Measurements from ENCODE around the gene IFTAP.
"Not testable (repeated sequence)": the region's sequence is repeated elsewhere in the genome, so short reads cannot be mapped to it uniquely, and the experiment has no call there.

The IFTAP gene

GRCh38 chr11:36661359-36661758, 67.1 kb downstream of the IFTAP start:
- DNase-seq = not testable (repeated sequence)

DNA sequence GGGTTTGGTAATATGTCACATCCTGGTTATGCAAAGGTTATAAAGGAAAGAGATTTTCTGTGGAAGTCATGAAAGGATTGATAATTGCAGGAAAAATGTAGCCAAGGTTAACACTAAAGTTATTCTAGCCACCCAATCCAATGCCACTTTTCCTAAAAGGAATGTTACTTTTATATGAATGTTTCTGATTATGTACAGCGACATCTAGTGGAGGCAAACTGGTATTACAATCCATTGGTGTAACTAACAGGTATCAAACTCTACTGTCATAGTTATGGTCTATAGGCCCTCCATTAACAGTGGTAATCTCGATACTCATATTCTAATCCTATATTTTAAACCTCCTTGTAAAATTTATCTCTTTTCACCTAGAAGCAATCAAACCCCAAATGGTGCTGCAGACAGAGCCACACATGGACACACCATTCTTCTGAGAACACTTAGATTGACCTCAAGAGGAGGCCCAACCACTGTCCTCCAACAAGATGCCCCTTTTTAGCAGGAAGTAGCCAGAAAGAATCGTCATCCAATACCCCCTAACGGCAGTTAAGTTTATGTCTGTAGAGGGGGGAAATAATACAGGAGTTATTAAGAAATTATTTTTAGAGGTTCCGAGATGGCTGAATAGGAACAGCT, 78.6 kb downstream of the IFTAP start:
- DNase-seq = peak; percentile 37 to 56

DNA sequence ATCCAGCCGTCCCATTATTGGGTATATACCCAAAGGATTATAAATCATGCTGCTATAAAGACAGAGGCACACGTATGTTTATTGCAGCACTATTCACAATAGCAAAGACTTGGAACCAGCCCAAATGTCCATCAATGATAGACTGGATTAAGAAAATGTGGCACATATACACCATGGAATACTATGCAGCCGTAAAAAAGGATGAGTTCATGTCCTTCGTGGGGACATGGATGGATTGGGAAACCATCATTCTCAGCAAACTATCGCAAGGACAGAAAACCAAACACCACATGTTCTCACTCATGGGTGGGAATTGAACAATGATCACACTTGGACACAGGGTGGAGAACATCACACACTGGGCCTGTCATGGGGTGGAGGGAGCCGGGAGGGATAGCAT, 85.2 kb downstream of the IFTAP start:
- DNase-seq = not testable (repeated sequence)

GRCh38 chr11:36683818-36684217, 89.5 kb downstream of the IFTAP start:
- DNase-seq = no peak

DNA sequence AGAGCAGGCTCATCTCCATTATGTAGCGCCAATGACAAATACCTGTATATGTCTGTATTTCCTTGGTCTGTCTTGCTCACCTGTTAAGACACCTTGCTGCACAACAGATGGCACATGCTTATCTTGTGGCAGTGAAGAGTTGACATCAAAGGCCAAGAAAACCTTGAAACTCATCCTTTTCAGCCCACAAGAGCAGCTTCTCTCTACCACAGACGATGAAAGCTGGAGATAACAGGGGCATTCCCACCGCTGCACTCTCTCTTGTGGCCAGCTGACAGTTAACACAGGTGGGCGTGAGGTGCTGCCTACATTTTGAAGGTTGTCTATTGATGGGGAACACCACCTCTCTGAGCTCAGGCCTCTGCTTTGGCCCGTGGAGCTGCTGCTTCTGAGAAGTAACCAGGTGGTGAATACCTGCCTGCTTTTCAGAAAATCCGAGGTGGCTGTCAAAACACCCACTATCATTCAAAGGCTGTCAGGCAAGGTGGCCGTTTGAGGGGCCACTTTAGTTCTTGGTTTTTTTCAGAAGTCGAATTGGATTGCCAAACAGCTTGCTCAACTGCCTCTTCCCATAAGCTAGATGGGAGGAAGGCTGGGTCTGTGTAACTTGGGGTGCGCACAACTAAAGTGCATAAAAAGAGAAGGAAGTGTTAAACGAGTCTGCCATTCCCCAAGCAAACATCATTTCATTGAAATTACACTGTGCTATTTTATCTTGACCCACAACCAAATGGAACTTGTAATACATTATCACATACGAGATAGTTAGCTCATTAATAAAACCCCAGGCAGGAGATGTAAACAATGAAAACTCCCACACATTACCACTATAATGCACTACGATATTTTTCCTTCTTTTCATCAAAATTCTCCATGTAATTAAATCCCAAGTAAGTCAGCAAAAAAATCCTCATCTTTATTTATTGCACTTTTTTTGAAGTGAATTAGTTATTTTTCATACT, 90.8 kb downstream of the IFTAP start:
- DNase-seq = no peak

DNA sequence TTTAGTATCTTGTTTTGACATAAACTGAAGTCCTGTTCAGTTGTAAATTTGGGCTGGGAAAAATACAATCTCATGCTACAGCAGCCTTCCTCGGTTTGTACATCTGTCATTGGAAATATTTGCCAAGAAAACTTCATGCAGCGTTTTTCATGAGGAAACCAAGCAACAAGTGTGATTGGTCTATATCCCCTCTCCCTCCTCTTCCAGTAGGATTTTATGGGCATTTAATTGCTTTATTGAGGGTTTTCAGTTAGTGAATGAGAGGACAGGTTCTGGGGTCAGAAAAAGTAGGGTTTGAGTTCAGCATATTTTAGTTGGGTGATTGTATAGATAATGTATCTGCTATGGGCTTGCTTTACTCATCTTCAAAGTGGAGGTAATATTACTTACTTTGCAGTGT, 93.8 kb downstream of the IFTAP start:
- no peak for DNase-seq

- no peak for DNase-seq
Measured at GRCh38 chr11:36688571-36689291, 94.4 kb downstream of the IFTAP start.

DNA sequence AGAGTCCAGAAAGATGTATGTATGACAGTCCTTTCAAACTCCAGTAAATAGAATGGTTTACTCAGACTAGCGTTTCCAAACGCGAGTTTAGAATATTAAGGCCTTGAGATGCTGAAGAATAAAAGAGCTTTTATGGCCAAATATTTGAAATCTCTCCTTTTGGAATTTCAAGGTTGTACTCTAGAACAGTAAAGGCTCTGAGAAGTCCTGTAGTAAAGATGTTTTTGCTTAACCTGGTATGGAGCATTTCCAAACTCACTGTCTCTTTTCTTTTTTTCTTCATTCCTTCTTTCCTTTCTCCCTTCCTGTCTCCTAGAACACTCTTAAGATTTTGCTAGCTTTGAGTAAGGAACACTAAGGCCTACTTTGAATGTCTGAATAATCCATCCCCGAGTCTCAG, 95.1 kb downstream of the IFTAP start:
- no peak for DNase-seq

- DNase-seq = no peak
Measured at GRCh38 chr11:36692704-36693103, 98.4 kb downstream of the IFTAP start.

DNA sequence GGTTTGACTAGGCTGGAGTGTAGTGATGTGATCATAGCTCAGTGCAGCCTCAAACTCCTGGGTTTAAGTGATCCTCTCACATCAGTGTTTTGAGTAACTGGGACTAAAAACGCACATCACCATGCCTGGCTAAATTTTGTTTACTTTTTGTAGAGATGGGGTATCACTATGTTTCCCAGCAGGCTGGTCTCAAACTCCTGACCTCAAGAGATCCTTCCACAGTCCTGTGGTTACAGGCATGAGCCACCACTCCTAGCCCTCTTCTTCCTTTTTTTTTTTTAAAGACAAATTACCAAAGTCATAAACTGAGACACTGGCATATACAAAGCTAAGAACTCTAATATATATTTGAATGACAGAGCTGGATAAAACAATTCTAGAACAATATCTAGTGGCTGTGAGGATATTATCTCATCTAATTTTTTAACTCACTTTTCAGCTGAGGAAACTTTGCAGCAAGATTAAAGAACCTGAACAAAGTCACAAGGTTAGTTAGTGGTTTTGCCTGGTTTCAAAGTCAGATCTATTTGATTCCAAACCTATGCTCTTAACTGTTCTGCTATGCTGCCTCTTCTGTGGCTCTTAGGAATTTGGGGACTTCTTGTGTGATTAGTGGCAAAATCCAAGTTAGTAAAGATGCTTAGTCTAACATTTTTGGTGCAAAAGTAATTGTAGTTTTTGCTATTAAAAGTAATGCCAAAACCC, 99.0 kb downstream of the IFTAP start:
- DNase-seq = no peak

- no peak for DNase-seq
Measured at GRCh38 chr11:36695111-36695510, 100.8 kb downstream of the IFTAP start.

GRCh38 chr11:36695571-36695970, 101.3 kb downstream of the IFTAP start:
- no peak for DNase-seq

- no peak for DNase-seq
Measured at GRCh38 chr11:36696550-36696949, 102.2 kb downstream of the IFTAP start.

DNA sequence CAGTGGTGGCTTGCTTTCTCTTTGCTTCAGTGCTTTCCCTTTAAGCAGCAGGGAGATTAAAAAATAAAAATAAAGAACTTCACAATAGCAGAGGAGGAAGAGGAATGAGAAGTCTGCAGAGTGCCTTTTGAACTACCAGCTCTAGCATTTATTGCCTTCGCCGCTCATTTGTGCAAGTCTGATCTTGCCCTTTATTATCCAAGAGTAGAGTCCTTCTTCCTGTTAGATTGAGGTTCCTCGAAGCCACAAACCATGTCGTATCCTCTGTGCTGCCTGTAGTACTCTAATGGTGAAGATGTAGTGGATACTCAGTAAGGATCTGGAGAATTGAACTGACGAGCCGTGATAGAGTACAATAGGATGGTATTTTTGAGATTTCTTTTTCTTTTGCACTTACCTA, 105.0 kb downstream of the IFTAP start:
- DNase-seq = no peak

DNA sequence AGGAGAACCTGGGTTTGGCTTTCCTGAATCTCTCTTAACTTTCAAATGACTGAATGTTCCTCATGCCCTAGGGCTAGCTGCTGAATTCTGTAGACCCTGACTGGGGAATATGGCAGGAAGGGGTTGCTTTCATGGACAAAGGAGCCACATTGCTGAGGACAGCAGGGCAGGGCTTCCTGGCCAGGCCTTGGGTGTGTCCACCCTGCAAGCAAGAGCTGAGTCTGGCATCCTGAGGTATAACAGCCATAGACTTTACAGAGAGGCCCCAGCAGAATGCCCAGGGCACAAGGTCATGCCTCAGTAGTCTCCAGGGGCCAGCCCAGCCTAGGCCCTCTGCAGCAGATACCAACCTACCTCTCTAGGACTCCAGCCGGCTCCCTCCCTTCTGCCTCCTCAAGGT, 105.9 kb downstream of the IFTAP start:
- no peak for DNase-seq

DNA sequence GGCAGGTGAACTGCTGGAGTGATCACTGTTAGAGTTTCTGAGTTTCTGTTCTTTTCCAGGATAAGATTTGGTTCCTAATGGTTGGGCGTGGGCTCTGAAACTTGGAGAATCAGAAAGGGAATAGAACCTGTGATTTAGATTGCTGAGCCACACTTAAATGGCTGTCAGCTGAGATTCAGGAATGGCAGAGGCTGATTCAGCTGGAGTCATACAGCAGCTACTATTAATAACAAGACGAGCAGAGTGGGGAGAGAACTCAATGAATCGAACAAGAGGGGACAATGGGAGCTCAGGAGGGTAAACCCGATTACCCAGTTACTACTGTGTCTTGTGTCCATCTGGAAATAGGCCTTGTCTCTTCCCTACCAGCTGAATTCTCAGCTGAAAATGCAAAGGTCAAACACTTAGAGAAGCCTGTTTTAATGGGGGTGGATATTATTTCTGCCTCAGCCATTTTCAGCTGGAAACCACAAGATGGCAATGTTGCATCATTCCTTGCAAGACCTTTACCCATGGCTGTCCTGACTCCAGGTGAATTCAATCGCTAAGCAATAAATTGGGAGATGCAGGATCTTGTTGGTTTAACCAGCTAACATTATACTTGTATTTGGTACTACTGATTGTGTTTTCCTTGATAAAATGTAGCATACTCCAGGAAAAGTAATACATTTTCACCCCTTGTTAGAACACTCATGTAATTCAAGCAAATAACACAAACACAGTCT, 108.2 kb downstream of the IFTAP start:
- peak; percentile 51 to 55 for DNase-seq

DNA sequence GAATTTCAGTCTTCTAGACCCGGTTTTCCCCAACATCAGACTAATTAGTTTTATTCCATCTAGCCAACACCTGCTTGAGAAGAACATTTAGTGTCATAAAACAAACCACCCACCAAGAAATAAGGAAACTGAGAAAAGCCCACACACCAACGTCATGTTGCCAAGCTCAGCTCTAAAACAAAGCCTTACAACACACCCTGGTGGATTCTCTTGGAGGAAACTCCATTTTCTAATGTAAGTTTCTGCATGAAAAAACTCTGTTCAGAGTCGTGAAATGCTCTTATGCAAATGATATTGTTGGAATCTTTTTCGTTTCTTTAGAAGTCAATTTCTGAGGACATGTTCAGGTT, 108.7 kb downstream of the IFTAP start:
- no peak for DNase-seq

Data from NCI-H446 (cell line).